A549 (cell line): ENCODE data around the gene IFT88. TPM values are rescaled to one million over a fixed set of nuclear protein-coding genes. Genes with fewer than 3 reads are reported as not detected.

Experiments used
- ATAC-seq, 2 experiments: fragments of 200-7000 bp in 1 of 2; fragments of >200 bp in 1 of 2; cut with Nextera tagmentation in 1 of 2; cut with Tn5 transposase in 1 of 2; 3 replicates each; pipeline versions ENCODE4 v1.8.0 to v1.9.1; 2018 to 2020; ENCODE audit warnings: mild to moderate bottlenecking in 1 of 2, moderate library complexity in 1 of 2
- CTCF ChIA-PET: fragments of 300-600 bp; sonication (Branson Sonifier 250); formaldehyde crosslinking; extraction: SDS; loops from one replicate; lab custom pipeline; 2021; ENCODE audit warnings: antibody characterized with exemption, inconsistent platforms; lab: Yijun Ruan, JAX
- POLR2A ChIA-PET: fragments of 350-600 bp; formaldehyde crosslinking; extraction: SDS; loops from one replicate; lab custom pipeline; 2021; ENCODE audit warnings: antibody characterized with exemption, inconsistent platforms; lab: Yijun Ruan, JAX
- DNase-seq, 2 experiments: peaks; one replicate each; pipeline versions ENCODE4 v3.0.0 to v3.0.0-alpha.2; 2011 to 2016; ENCODE audit warnings: low read depth in 1 of 2, low spot score in 1 of 2
- FAIRE-seq: peaks from 2 replicates; lab custom pipeline; 2011; peaks lifted over from hg19 to GRCh38; lab: Jason Lieb, UNC
- H3K27ac ChIP-seq, 2 experiments: fragments of >200 bp; sonication (Bioruptor Twin); formaldehyde crosslinking; 3 replicates each; pipeline ENCODE4 v1.5.1; 2016 to 2017
- H3K4me1 ChIP-seq: fragments of >200 bp; sonication (Bioruptor Twin); formaldehyde crosslinking; 3 replicates; pipeline ENCODE4 v1.6.1; 2016
- H3K4me2 ChIP-seq: fragments of >200 bp; sonication (Bioruptor Twin); formaldehyde crosslinking; 3 replicates; pipeline ENCODE4 v1.6.1; 2016
- H3K4me3 ChIP-seq: fragments of >200 bp; sonication (Bioruptor Twin); formaldehyde crosslinking; 3 replicates; pipeline ENCODE4 v1.5.1; 2016
- H3K9me3 ChIP-seq: fragments of >200 bp; sonication (Bioruptor Twin); formaldehyde crosslinking; 3 replicates; pipeline ENCODE4 v1.6.1; 2016
- BHLHE40 ChIP-seq: IDR thresholded peaks from 2 replicates; pipeline ENCODE4 v1.6.1; 2012; ENCODE audit warnings: low read depth, low read length, inconsistent platforms
- CBX2 ChIP-seq: fragments of 200-600 bp; sonication (generic); IDR thresholded peaks from 2 replicates; pipeline ENCODE4 v1.6.1; 2016; ENCODE audit warnings: low read depth, mild to moderate bottlenecking, borderline replicate concordance
- CHD2 ChIP-seq: fragments of 150-350 bp; IDR thresholded peaks from 2 replicates; pipeline ENCODE4 v1.6.1; 2014; ENCODE audit warnings: low read length; ENCODE audit not compliant: partially characterized antibody
- CHD4 ChIP-seq: fragments of 200-600 bp; sonication (generic); IDR thresholded peaks from 2 replicates; pipeline ENCODE4 v1.6.1; 2016; ENCODE audit warnings: antibody characterized with exemption, mild to moderate bottlenecking, borderline replicate concordance
- EP300 ChIP-seq, 2 experiments: fragments of >200 bp; sonication (Bioruptor Twin); formaldehyde crosslinking; IDR thresholded peaks; 2 replicates in 1 of 2; 3 replicates in 1 of 2; pipeline ENCODE4 v1.6.1; 2016 to 2017
- ESRRA ChIP-seq: fragments of 150-350 bp; IDR thresholded peaks from 2 replicates; pipeline ENCODE4 v1.6.1; 2014; ENCODE audit warnings: mild to moderate bottlenecking, low read length, borderline replicate concordance
- GATA3 ChIP-seq: IDR thresholded peaks from 2 replicates; pipeline ENCODE4 v1.6.1; 2012; ENCODE audit warnings: borderline replicate concordance
- HEYL ChIP-seq: fragments of 250-450 bp; sonication (Bioruptor Pico); IDR thresholded peaks from 2 replicates; pipeline ENCODE4 v1.8.0; 2021; ENCODE audit warnings: mild to moderate bottlenecking, moderate library complexity
- HOXA7 ChIP-seq: fragments of 250-450 bp; sonication (Bioruptor Pico); IDR thresholded peaks from 2 replicates; pipeline ENCODE4 v1.5.0; 2020; ENCODE audit warnings: mild to moderate bottlenecking, moderate library complexity
- HOXB13 ChIP-seq: fragments of 250-450 bp; sonication (Bioruptor Pico); IDR thresholded peaks from 2 replicates; pipeline ENCODE4 v1.5.0; 2020; ENCODE audit warnings: low read depth, mild to moderate bottlenecking, moderate library complexity
- JUN ChIP-seq, 2 experiments: fragments of >200 bp; sonication (Bioruptor Twin); formaldehyde crosslinking; IDR thresholded peaks; 2 replicates in 1 of 2; 3 replicates in 1 of 2; pipeline ENCODE4 v1.6.1; 2016 to 2017
- KDM1A ChIP-seq: fragments of 200-600 bp; sonication (generic); IDR thresholded peaks from 2 replicates; pipeline ENCODE4 v1.6.1; 2016; ENCODE audit warnings: low read depth, mild to moderate bottlenecking
- MYC ChIP-seq: IDR thresholded peaks from 2 replicates; pipeline ENCODE4 v1.6.1; 2012; ENCODE audit warnings: mild to moderate bottlenecking, inconsistent platforms, low read length, improper control_type of control experiment, borderline replicate concordance
- NFE2L2 ChIP-seq: fragments of 150-350 bp; conservative IDR thresholded peaks from 2 replicates; pipeline ENCODE4 v1.6.1; 2014; ENCODE audit warnings: low read length
- POLR2A ChIP-seq: IDR thresholded peaks from 2 replicates; pipeline ENCODE4 v1.6.1; 2012; ENCODE audit warnings: mild to moderate bottlenecking, low read length
- POLR2AphosphoS2 ChIP-seq: conservative IDR thresholded peaks from 2 replicates; pipeline ENCODE4 v1.6.1; 2012; ENCODE audit warnings: low read length, improper control_type of control experiment, inconsistent platforms
- RAD21 ChIP-seq, 2 experiments: fragments of >200 bp in 1 of 2; sonication (Bioruptor Twin) in 1 of 2; formaldehyde crosslinking in 1 of 2; IDR thresholded peaks in 1 of 2; conservative IDR thresholded peaks in 1 of 2; 2 replicates in 1 of 2; 3 replicates in 1 of 2; pipeline ENCODE4 v1.6.1; 2012 to 2018; ENCODE audit warnings: inconsistent platforms in 1 of 2
- SREBF2 ChIP-seq: fragments of 450-650 bp; IDR thresholded peaks from 2 replicates; pipeline ENCODE4 v1.6.1; 2014; ENCODE audit warnings: mild to moderate bottlenecking, moderate library complexity
- WGBS: methylation state at CpG from one replicate; pipeline ENCODE4 v1.1.6; 2017; ENCODE audit errors: missing lambda C conversion rate; 5-methylcytosine and 5-hydroxymethylcytosine counted together
- polyA plus RNA-seq, 4 experiments: library from polyadenylated mRNA; depleted of rRNA in 3 of 4; stranded (reverse); fragments of >200 nt; fragmentation: RNase III in 1 of 4; extraction: RNeasy Plus Mini Kit Qiagen cat#74134 plus additional on column Dnase treatment in 1 of 4; gene quantifications; 2 replicates in 3 of 4; 3 replicates in 1 of 4; pipeline ENCODE4 v1.2.3, GENCODE V29; 2011 to 2017
- TF ChIP-seq, protein P1 (sequence below): fragments of 150-350 bp; IDR thresholded peaks from 2 replicates; pipeline ENCODE4 v1.6.1; 2014; ENCODE audit warnings: low read depth, mild to moderate bottlenecking, low read length
- TF ChIP-seq, protein P2 (sequence below): fragments of 250-450 bp; sonication (Bioruptor Pico); IDR thresholded peaks from 2 replicates; pipeline ENCODE4 v1.5.0; 2021; ENCODE audit warnings: mild to moderate bottlenecking, moderate library complexity, borderline replicate concordance
- TF ChIP-seq, protein P3 (sequence below): fragments of >200 bp; sonication (Bioruptor Twin); formaldehyde crosslinking; IDR thresholded peaks from 2 replicates; pipeline ENCODE4 v1.6.1; 2016
- TF ChIP-seq, protein P4 (sequence below): IDR thresholded peaks from 2 replicates; pipeline ENCODE4 v1.6.1; 2012; ENCODE audit warnings: low read depth, borderline replicate concordance
- TF ChIP-seq, protein P5 (sequence below): fragments of 450-650 bp; IDR thresholded peaks from 2 replicates; pipeline ENCODE4 v1.6.1; 2014; ENCODE audit warnings: antibody characterized with exemption
- TF ChIP-seq, protein P6 (sequence below): fragments of 250-450 bp; sonication (Bioruptor Pico); IDR thresholded peaks from 2 replicates; pipeline ENCODE4 v1.5.0; 2020; ENCODE audit warnings: low read depth, mild to moderate bottlenecking, moderate library complexity

Gene IFT88
- polyA plus RNA-seq, 2 of the 4 experiments (the other 2 are of a cell fraction), result 13.2 to 19.1 TPM

DNA sequence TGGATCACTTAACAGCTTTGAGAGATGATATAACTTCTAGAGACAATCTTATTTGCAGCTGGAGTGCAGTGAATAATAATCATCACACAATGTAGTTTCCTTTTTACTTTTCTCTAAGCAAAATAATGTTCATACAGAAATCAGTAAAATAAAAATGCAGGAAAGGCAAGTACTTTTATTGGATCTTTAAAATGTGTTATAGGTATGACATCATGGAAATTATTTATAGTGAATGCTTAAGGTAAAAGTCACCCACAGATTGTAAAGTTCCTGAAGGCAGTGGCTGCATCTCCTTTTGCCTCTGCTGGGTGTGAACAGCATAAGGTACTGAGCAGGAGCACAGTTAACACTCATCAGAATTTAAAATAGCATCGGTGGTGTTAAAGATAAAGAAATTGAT lies 119.2 kb downstream of the IFT88 start:
- ATAC-seq, result no peak
- Histone ChIP-seq H3K9me3 (no peaks in the 10 kb centered on the region), H3K27ac (no peak overlapping the region)
- DNase-seq, result no peak
- TF ChIP-seq, protein P1, sequence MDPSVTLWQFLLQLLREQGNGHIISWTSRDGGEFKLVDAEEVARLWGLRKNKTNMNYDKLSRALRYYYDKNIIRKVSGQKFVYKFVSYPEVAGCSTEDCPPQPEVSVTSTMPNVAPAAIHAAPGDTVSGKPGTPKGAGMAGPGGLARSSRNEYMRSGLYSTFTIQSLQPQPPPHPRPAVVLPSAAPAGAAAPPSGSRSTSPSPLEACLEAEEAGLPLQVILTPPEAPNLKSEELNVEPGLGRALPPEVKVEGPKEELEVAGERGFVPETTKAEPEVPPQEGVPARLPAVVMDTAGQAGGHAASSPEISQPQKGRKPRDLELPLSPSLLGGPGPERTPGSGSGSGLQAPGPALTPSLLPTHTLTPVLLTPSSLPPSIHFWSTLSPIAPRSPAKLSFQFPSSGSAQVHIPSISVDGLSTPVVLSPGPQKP, result no peak
- TF ChIP-seq HOXA7 (no peak), HOXB13 (CRISPR knock-in tag) (no peak), ESRRA (no peak), POLR2AphosphoS2 (no peak), HEYL (CRISPR knock-in tag) (no peak), KDM1A (no peak), CBX2 (no peak), JUN (IDR thresholded peaks at IDR 0.05) (no peak), NFE2L2 (no peak), CHD2 (no peak), SREBF2 (no peak), BHLHE40 (no peak), RAD21 (conservative IDR thresholded peaks at IDR 0.05 in 1 of 2, IDR thresholded peaks at IDR 0.05 in 1 of 2) (no peak), EP300 (IDR thresholded peaks at IDR 0.05) (no peak)
- TF ChIP-seq, protein P2, sequence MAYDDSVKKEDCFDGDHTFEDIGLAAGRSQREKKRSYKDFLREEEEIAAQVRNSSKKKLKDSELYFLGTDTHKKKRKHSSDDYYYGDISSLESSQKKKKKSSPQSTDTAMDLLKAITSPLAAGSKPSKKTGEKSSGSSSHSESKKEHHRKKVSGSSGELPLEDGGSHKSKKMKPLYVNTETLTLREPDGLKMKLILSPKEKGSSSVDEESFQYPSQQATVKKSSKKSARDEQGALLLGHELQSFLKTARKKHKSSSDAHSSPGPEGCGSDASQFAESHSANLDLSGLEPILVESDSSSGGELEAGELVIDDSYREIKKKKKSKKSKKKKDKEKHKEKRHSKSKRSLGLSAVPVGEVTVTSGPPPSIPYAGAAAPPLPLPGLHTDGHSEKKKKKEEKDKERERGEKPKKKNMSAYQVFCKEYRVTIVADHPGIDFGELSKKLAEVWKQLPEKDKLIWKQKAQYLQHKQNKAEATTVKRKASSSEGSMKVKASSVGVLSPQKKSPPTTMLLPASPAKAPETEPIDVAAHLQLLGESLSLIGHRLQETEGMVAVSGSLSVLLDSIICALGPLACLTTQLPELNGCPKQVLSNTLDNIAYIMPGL (CRISPR knock-in tag), result no peak
- TF ChIP-seq, protein P3, sequence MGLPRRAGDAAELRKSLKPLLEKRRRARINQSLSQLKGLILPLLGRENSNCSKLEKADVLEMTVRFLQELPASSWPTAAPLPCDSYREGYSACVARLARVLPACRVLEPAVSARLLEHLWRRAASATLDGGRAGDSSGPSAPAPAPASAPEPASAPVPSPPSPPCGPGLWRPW, result no peak
- TF ChIP-seq, protein P4, sequence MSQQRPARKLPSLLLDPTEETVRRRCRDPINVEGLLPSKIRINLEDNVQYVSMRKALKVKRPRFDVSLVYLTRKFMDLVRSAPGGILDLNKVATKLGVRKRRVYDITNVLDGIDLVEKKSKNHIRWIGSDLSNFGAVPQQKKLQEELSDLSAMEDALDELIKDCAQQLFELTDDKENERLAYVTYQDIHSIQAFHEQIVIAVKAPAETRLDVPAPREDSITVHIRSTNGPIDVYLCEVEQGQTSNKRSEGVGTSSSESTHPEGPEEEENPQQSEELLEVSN, result no peak
- TF ChIP-seq, protein P5, sequence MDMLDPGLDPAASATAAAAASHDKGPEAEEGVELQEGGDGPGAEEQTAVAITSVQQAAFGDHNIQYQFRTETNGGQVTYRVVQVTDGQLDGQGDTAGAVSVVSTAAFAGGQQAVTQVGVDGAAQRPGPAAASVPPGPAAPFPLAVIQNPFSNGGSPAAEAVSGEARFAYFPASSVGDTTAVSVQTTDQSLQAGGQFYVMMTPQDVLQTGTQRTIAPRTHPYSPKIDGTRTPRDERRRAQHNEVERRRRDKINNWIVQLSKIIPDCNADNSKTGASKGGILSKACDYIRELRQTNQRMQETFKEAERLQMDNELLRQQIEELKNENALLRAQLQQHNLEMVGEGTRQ, result no peak
- TF ChIP-seq, all 56 proteins: peak for 0
- Histone ChIP-seq H3K4me3 (no peak overlapping the region), H3K4me1 (no peaks in the 10 kb centered on the region), H3K4me2 (no peak overlapping the region)
- 93% methylated on average over 1 of the region's 1 CpG for WGBS
- ChIA-PET POLR2A (no interaction called here), CTCF (no interaction called here)
- FAIRE-seq, result no peak

DNA sequence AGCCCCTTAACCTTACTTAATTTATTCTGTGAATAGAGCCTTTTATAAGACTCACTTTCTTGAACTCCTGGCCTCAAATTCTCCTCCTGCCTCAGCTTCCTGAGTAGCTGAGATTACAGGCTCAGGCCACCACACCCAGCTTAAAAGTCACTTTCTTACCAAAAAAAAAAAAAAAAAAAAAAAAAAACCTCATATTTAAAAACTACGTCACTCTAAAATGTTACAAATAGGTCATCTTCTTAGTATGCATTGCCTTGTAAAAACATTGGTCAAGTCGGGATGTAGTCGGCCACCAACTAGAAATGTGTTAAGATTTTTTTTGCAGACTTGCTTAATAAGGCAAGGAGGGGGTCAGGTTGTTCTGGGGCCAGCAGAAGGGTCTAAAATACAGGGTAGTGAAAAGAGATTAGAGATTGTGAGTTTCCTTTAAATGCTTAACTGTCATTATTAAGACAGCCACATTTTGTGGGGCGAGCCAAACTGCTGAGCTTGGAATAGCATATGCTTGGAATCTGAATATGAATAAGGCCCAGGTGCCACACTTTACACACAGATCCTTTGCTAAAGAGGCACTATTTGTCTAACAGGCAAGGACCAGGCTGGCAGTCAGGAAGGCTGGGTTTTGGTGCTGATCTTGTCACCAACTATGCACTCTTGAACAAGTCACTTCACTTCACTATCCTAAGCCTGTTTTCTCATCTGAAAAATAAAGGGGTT lies 120.1 kb downstream of the IFT88 start:
- FAIRE-seq, result no peak

More for the DNA sequence above, 120.1 kb downstream of the IFT88 start:
- Histone ChIP-seq H3K4me2 (no peak overlapping the region), H3K4me3 (no peak overlapping the region), H3K4me1 (no peaks in the 10 kb centered on the region), H3K9me3 (no peaks in the 10 kb centered on the region), H3K27ac (no peak overlapping the region)
- POLR2A ChIA-PET, result no interaction called here
- 88% methylated on average over 4 of the region's 4 CpGs for WGBS
- ATAC-seq, result no peak
- no peak for DNase-seq
- CTCF ChIA-PET, result no interaction called here
- TF ChIP-seq POLR2A, result no peak
- TF ChIP-seq, protein P6, sequence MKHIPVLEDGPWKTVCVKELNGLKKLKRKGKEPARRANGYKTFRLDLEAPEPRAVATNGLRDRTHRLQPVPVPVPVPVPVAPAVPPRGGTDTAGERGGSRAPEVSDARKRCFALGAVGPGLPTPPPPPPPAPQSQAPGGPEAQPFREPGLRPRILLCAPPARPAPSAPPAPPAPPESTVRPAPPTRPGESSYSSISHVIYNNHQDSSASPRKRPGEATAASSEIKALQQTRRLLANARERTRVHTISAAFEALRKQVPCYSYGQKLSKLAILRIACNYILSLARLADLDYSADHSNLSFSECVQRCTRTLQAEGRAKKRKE (CRISPR knock-in tag), result no peak
- TF ChIP-seq EP300 (IDR thresholded peaks at IDR 0.05), result no peak
- TF ChIP-seq MYC, result no peak
- no peak for TF ChIP-seq NFE2L2
- TF ChIP-seq CHD4, result no peak
- no peak for TF ChIP-seq GATA3
